Measurements from ENCODE around the gene LTBR.

LTBR gene

GRCh38 chr12:6346942-6347341, 37.0 kb upstream of the LTBR start:
- no peak for DNase-seq (ENCODE audit: low spot score)

GRCh38 chr12:6347367-6348338, 36.3 kb upstream of the LTBR start:
- DNase-seq (ENCODE audit: low spot score), result no peak

GRCh38 chr12:6351622-6352021, 32.3 kb upstream of the LTBR start:
- no peak for DNase-seq (ENCODE audit: low spot score)

GRCh38 chr12:6352193-6353173, 31.5 kb upstream of the LTBR start:
- no peak for DNase-seq (ENCODE audit: low spot score)

- no peak for DNase-seq (ENCODE audit: low spot score)
These were observed 29.2 kb upstream of the LTBR start for GRCh38 chr12:6354495-6355393.

GRCh38 chr12:6355491-6356373, 28.2 kb upstream of the LTBR start:
- no peak for DNase-seq (ENCODE audit: low spot score)

- no peak for DNase-seq (ENCODE audit: low spot score)
These were observed 27.6 kb upstream of the LTBR start for GRCh38 chr12:6356374-6356820.

GRCh38 chr12:6358881-6359280, 25.1 kb upstream of the LTBR start:
- no peak for DNase-seq (ENCODE audit: low spot score)

- DNase-seq (ENCODE audit: low spot score), result no peak
These were observed 23.8 kb upstream of the LTBR start for GRCh38 chr12:6360080-6360571.

- DNase-seq (ENCODE audit: low spot score), result no peak
These were observed 23.1 kb upstream of the LTBR start for GRCh38 chr12:6360578-6361490.

GRCh38 chr12:6361834-6362233, 22.1 kb upstream of the LTBR start:
- DNase-seq (ENCODE audit: low spot score), result no peak

- DNase-seq (ENCODE audit: low spot score), result no peak
These were observed 21.6 kb upstream of the LTBR start for GRCh38 chr12:6362403-6362802.

GRCh38 chr12:6363010-6363329, 21.0 kb upstream of the LTBR start:
- DNase-seq (ENCODE audit: low spot score), result no peak

GRCh38 chr12:6363330-6364043, 20.5 kb upstream of the LTBR start:
- no peak for DNase-seq (ENCODE audit: low spot score)

- no peak for DNase-seq (ENCODE audit: low spot score)
These were observed 20.0 kb upstream of the LTBR start for GRCh38 chr12:6364044-6364374.

GRCh38 chr12:6367065-6367968, 16.6 kb upstream of the LTBR start:
- peak; percentile 69 for DNase-seq (ENCODE audit: low spot score)

GRCh38 chr12:6367969-6368892, 15.7 kb upstream of the LTBR start:
- no peak for DNase-seq (ENCODE audit: low spot score)

All from RKO (cell line).